ENCODE measurements around the gene CBFA2T3.

GRCh38 chr16:88995194-88995593, 18.2 kb upstream of the CBFA2T3 start:
- TF ChIP-seq POLR2A (IDR thresholded peaks at IDR 0.05) (no peak), CTCF (IDR thresholded peaks at IDR 0.05 in 8 of 11, conservative IDR thresholded peaks at IDR 0.05 in 3 of 11) (no peak)

All from spleen (tissue), 7 donors.